GM21737 (cell line): ENCODE data around the gene TMEM120A.
A peak's percentile ranks its signal among the peaks of the same experiment; 100 is the strongest.

Experiments
- ATAC-seq: cut with Tn5 transposase; IDR thresholded peaks from one replicate; pipeline ENCODE4 v1.9.1; 2021; ENCODE audit warnings: mild to moderate bottlenecking, moderate library complexity; ENCODE audit not compliant: unreplicated experiment

Gene TMEM120A

GRCh38 chr7:75995996-75996395, 1.6 kb upstream of the TMEM120A start:
- no peak for ATAC-seq

GRCh38 chr7:75995052-75995471, 667 bp upstream of the TMEM120A start:
- no peak for ATAC-seq

GRCh38 chr7:75993689-75994387, 557 bp downstream of the TMEM120A start:
- ATAC-seq: peak; percentile 11

GRCh38 chr7:75992083-75992755, 2.2 kb downstream of the TMEM120A start:
- no peak for ATAC-seq

GRCh38 chr7:75991531-75992082, 2.8 kb downstream of the TMEM120A start:
- ATAC-seq: no peak

GRCh38 chr7:75989500-75990388, 4.7 kb downstream of the TMEM120A start:
- no peak for ATAC-seq

GRCh38 chr7:75988568-75989499, 5.6 kb downstream of the TMEM120A start:
- ATAC-seq: no peak

- no peak for ATAC-seq
These were observed 6.4 kb downstream of the TMEM120A start for GRCh38 chr7:75987805-75988567.

- no peak for ATAC-seq
These were observed 7.2 kb downstream of the TMEM120A start for GRCh38 chr7:75987026-75987804.

- no peak for ATAC-seq
These were observed 8.1 kb downstream of the TMEM120A start for GRCh38 chr7:75986147-75986781.

- ATAC-seq: no peak
These were observed 8.8 kb downstream of the TMEM120A start for GRCh38 chr7:75985518-75986146.

- no peak for ATAC-seq
These were observed 9.3 kb downstream of the TMEM120A start for GRCh38 chr7:75985009-75985517.

GRCh38 chr7:75984130-75985008, 10.0 kb downstream of the TMEM120A start:
- ATAC-seq: no peak

GRCh38 chr7:75983471-75984129, 10.8 kb downstream of the TMEM120A start:
- ATAC-seq: no peak

GRCh38 chr7:75982306-75983064, 11.9 kb downstream of the TMEM120A start:
- ATAC-seq: no peak
